Osteoblast (primary cell): ENCODE results near the gene RGCC. TPM values are rescaled to one million over a fixed set of nuclear protein-coding genes. Genes with fewer than 3 reads are reported as not detected.

Source experiments
- DNase-seq: peaks from one replicate; pipeline ENCODE4 v3.0.0; 2011; ENCODE audit warnings: low spot score, mixed read lengths; ENCODE audit not compliant: insufficient read length; ENCODE audit errors: missing footprints
- H2AFZ ChIP-seq: 2 replicates; pipeline ENCODE4 v1.6.0; 2011; ENCODE audit warnings: mild to moderate bottlenecking, low read length
- H3K27ac ChIP-seq: 2 replicates; pipeline ENCODE4 v1.5.1; 2011; ENCODE audit warnings: mild to moderate bottlenecking, low read depth, low read length, moderate library complexity
- H3K27me3 ChIP-seq: 2 replicates; pipeline ENCODE4 v1.6.0; 2012; ENCODE audit warnings: mild to moderate bottlenecking, control low read depth, inconsistent platforms, low read length, moderate library complexity; ENCODE audit not compliant: insufficient read depth
- H3K36me3 ChIP-seq: 2 replicates; pipeline ENCODE4 v1.5.1; 2011; ENCODE audit warnings: mild to moderate bottlenecking, low read length, control low read depth, moderate library complexity; ENCODE audit not compliant: insufficient read depth
- H3K4me1 ChIP-seq: 2 replicates; pipeline ENCODE4 v1.5.1; 2011; ENCODE audit warnings: mild to moderate bottlenecking, low read length, control low read depth, moderate library complexity; ENCODE audit not compliant: insufficient read depth
- H3K4me2 ChIP-seq: 2 replicates; pipeline ENCODE4 v1.6.0; 2011; ENCODE audit warnings: mild to moderate bottlenecking, low read length; ENCODE audit not compliant: insufficient read depth
- H3K4me3 ChIP-seq: fragments of 200-600 bp; sonication (generic); 3 replicates; pipeline ENCODE4 v1.5.1; 2012; ENCODE audit warnings: mild to moderate bottlenecking, low read length, inconsistent platforms; ENCODE audit not compliant: insufficient read depth
- H3K79me2 ChIP-seq: 2 replicates; pipeline ENCODE4 v1.6.0; 2012; ENCODE audit warnings: mild to moderate bottlenecking, low read length, control low read depth, inconsistent platforms; ENCODE audit not compliant: insufficient read depth
- H3K9me3 ChIP-seq: 2 replicates; pipeline ENCODE4 v1.5.1; 2011; ENCODE audit warnings: low read depth, low read length, control low read depth
- H4K20me1 ChIP-seq: 2 replicates; pipeline ENCODE4 v1.6.0; 2012; ENCODE audit warnings: mild to moderate bottlenecking, low read length, control low read depth; ENCODE audit not compliant: insufficient read depth
- total RNA-seq: library from RNA; depleted of rRNA; stranded (reverse); fragments of >200 nt; gene quantifications from 2 replicates; pipeline ENCODE4 v1.2.3, GENCODE V29; 2012
- TF ChIP-seq, protein P1 (sequence below): IDR thresholded peaks from 2 replicates; pipeline ENCODE4 v1.5.1; 2011; ENCODE audit warnings: mild to moderate bottlenecking, low read depth, low read length, moderate library complexity; ENCODE audit errors: extremely low read depth

Gene RGCC
- total RNA-seq, 1 donor: 2.2 TPM

DNA sequence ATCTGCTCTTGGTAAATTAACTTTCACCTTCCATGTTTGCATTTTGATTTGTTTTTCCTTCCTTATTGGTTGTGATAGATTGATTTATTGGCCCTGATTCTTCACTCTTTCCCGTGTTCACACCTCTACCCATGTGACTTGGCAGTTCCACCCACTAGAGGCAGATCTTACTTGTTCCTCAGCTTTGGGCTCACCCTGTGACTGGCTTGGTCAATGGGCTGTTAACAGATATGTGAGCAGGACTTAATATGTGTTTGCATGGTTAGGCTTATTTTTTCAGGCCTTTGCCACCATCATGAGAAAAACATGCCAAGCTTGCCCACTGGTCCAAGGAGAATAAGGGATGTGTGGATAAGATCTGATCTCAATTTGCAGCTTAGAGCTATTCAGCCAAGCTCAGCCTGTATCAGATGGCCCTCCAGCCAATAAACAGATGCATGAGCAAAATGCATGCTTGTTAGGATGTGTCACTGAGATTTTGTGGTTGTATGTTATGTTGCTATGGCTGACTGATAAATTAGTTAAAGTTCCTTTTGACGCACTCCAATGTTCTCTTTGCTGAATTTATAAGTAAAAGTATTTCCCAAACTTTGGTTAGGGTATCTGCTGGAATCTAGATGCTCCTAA is 48.0 kb downstream of the RGCC start:
- Histone ChIP-seq H3K27me3 (peaks cover 12% of the 10 kb centered on the region), H3K4me3 (no peak overlapping the region), H3K79me2 (no peaks in the 10 kb centered on the region), H4K20me1 (no peaks in the 10 kb centered on the region), H3K36me3 (no peaks in the 10 kb centered on the region), H2AFZ (no peak overlapping the region), H3K4me2 (peak overlapping the region; percentile 15), H3K9me3 (no peaks in the 10 kb centered on the region), H3K27ac (peak overlapping the region; percentile 50), H3K4me1 (peaks cover 9% of the 10 kb centered on the region)
- TF ChIP-seq, protein P1, sequence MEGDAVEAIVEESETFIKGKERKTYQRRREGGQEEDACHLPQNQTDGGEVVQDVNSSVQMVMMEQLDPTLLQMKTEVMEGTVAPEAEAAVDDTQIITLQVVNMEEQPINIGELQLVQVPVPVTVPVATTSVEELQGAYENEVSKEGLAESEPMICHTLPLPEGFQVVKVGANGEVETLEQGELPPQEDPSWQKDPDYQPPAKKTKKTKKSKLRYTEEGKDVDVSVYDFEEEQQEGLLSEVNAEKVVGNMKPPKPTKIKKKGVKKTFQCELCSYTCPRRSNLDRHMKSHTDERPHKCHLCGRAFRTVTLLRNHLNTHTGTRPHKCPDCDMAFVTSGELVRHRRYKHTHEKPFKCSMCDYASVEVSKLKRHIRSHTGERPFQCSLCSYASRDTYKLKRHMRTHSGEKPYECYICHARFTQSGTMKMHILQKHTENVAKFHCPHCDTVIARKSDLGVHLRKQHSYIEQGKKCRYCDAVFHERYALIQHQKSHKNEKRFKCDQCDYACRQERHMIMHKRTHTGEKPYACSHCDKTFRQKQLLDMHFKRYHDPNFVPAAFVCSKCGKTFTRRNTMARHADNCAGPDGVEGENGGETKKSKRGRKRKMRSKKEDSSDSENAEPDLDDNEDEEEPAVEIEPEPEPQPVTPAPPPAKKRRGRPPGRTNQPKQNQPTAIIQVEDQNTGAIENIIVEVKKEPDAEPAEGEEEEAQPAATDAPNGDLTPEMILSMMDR: no peak
- DNase-seq: peak; percentile 89

DNA sequence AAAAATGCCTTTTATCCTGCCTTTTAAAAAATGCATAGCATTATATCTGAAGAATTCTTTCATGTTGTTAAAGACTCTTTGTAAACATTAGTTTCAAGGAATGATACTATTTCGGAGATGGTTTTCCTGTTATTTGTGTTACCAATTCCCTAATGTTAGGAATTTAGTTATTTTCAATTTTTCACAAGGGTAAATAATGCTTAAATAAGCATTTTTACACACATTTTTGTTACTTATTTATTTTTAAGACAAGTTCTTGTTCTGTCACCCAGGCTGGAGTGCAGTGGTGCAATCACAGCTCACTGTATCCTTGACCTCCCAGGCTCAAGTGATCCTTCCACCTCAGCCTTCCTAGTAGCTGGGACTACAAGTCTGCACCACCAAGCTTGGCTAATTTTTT is 49.0 kb downstream of the RGCC start:
- Histone ChIP-seq H4K20me1 (no peaks in the 10 kb centered on the region), H3K36me3 (no peaks in the 10 kb centered on the region), H3K4me1 (peaks cover 9% of the 10 kb centered on the region), H2AFZ (no peak overlapping the region), H3K4me3 (no peak overlapping the region), H3K9me3 (no peaks in the 10 kb centered on the region), H3K4me2 (no peak overlapping the region), H3K27me3 (peaks cover 12% of the 10 kb centered on the region), H3K79me2 (no peaks in the 10 kb centered on the region), H3K27ac (peak overlapping the region; percentile 50)
- TF ChIP-seq, protein P1: no peak
- DNase-seq: no peak

DNA sequence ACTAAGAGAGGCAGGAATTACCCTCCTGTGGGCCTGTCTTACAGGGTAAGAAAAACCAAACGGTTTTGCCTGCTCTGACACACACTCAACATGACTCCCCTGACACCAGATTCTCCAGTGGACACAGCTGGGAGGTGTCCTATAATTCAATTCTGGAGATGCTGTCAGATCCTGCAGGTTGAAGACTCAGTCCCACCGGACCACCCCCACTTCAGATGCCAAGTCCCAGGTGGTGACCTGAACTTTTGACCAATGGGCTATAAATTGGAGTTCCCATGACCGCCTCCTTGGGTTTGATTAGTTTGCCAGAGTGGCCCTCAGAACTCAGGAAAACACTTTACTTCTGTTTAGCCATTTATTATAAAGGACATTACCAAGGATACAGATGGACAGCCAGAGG is 52.6 kb downstream of the RGCC start:
- Histone ChIP-seq H3K79me2 (no peaks in the 10 kb centered on the region), H3K4me2 (no peak overlapping the region), H2AFZ (no peak overlapping the region), H3K4me1 (peaks cover 9% of the 10 kb centered on the region), H3K27me3 (peaks cover 7% of the 10 kb centered on the region), H4K20me1 (no peaks in the 10 kb centered on the region), H3K9me3 (no peaks in the 10 kb centered on the region), H3K4me3 (no peak overlapping the region), H3K36me3 (no peaks in the 10 kb centered on the region), H3K27ac (no peak overlapping the region)
- no peak for DNase-seq
- TF ChIP-seq, protein P1: no peak

DNA sequence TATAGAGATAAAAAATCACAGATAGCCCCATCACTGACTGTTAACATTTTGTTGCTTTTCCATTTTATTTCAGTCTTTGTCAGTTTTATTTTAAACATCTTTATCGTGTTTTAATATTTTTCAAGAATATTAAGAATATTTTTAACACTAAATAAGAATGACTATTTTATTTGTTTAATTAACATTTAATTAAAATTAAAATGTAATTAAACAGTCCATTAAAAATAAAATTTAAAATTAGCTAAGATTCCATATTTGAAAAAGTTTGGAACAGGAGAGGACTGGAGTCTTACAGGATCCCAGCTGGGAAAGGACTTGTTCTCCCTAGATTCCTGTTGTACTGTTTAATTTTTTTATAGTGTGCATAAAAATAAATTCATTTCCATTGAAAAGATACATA is 54.5 kb downstream of the RGCC start:
- Histone ChIP-seq H3K4me3 (no peak overlapping the region), H3K79me2 (no peaks in the 10 kb centered on the region), H3K4me1 (no peaks in the 10 kb centered on the region), H3K36me3 (no peaks in the 10 kb centered on the region), H2AFZ (no peak overlapping the region), H4K20me1 (no peaks in the 10 kb centered on the region), H3K9me3 (no peaks in the 10 kb centered on the region), H3K27ac (no peak overlapping the region), H3K27me3 (peaks cover 7% of the 10 kb centered on the region), H3K4me2 (no peak overlapping the region)
- no peak for DNase-seq
- TF ChIP-seq, protein P1: no peak
